Left renal cortex interstitium (tissue), 4 donors: ENCODE data around the gene ARHGAP10. TPM values are rescaled to one million over a fixed set of nuclear protein-coding genes. Genes with fewer than 3 reads are reported as not detected.
"Not testable (repeated sequence)": the region's sequence is repeated elsewhere in the genome, so short reads cannot be mapped to it uniquely, and the experiment has no call there.

ENCODE experiments used
- DNase-seq, 4 donors: peaks; one replicate each; pipeline ENCODE4 v3.0.0-alpha.2; 2013; ENCODE audit warnings: low read depth in 4 of 4, low spot score in 2 of 4, missing footprints in 1 of 4
- polyA plus RNA-seq, 4 donors: library from polyadenylated mRNA; unstranded; fragments of 120-200 nt; gene quantifications; one replicate each; pipeline ENCODE4 v1.2.1, GENCODE V29; 2013; ENCODE audit not compliant: insufficient read length in 4 of 4

The ARHGAP10 gene
- polyA plus RNA-seq, 4 donors = 18.3 to 20.9 (median 19.5) TPM

DNA sequence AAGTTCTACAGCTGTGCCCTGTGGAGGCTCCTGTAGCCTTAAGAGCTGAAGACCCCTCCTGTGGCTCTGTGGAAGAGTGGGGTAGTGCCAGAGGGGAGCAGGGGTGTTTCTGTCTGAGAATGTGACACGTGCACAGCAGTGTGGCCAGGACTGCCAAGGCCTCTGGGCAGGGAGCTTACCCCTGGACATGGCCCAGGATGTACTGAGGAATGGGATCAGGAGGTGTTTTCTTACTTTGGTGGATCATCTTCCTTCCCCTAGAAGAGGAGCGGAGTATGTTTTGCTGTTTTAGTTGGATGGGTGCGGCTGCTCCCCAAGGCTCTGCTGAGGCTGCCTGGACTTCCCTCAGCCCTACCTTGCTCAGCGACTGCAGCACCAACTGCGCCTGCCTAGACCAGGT, 342.6 kb downstream of the ARHGAP10 start:
- no peak for DNase-seq

GRCh38 chr4:148075438-148075837, 343.6 kb downstream of the ARHGAP10 start:
- no peak for DNase-seq

- DNase-seq = no peak
These were observed 345.1 kb downstream of the ARHGAP10 start for GRCh38 chr4:148076964-148077363.

DNA sequence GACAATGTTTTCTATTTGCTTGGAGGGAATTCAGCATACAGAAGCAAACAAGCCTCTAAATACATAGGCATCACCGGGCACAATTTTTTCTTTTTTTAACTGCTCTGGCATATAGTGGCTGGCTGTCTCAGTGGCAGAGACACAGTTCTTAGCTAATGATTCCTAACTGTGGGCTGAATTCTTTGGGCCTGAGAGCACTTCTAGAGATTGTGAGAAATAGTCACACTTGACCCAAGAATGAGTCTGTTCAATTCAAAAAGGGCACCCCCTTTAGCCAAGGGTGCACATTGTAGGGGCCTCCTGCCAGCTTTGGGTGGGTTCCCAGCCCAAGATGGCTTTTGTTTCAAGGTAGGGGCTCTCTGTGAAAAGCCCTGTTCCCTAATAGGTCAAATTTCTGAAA, 345.7 kb downstream of the ARHGAP10 start:
- DNase-seq = no peak

DNA sequence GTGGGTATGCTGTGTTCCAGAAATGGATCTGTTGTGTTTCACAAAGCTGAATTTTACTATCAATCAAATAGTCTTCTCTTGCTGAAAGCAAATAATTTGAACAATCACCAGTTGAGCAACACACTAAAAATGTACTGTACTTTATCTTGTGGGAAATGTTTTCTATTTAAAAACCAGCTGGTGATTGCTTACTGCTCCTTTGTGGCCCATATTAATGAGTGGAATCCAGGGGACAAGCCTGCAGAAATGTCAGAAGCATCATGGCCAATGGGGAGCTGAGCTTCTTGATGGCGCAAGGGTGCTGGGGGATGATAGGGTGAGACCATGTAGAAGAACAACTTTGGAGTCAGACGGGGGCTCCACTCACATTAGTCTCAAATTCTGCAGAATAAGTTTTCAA, 346.2 kb downstream of the ARHGAP10 start:
- DNase-seq = no peak

GRCh38 chr4:148079961-148080360, 348.1 kb downstream of the ARHGAP10 start:
- no peak for DNase-seq

- DNase-seq = no peak
These were observed 349.4 kb downstream of the ARHGAP10 start for GRCh38 chr4:148081267-148081666.

DNA sequence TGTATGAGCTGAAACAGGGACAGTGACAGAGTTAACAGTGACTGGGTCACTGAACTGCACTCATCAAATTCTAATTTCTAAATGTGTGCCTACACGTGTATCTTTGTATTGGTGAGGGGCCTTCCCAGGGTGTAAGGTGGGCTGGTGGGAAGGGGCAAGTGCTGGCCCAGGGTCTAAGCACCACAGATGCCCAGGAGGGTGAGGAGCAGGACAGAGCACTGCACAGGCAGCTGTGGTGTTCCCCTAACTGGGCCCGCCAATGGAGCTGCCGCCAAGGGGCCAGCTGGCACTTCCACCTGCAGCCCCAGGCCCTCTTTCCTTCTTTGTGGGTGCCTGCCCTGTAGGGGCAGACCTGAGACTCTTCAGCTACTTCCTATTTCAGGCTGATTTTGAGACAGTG, 349.9 kb downstream of the ARHGAP10 start:
- no peak for DNase-seq

GRCh38 chr4:148083073-148083472, 351.2 kb downstream of the ARHGAP10 start:
- DNase-seq = not testable (repeated sequence)

GRCh38 chr4:148089624-148090023, 357.7 kb downstream of the ARHGAP10 start:
- DNase-seq = no peak

DNA sequence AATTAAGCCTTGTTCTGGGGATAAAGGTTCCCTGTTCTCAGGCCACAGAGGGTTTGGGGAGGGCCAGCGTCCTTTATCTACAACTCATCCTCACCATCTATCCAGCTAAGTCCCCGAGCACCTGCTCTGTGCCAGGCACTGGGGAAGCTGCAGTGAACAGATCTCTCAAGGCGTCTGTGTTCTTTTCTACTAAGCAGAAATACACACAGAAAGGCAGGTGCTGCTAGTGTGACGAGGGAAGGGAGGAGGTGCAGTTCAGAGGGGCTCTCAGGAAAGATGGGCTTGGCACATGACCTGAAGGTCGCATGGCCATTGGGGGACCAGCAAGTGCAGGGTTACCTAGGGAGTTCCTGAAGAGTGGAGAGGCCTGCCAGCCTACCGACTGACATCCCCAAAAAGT, 358.1 kb downstream of the ARHGAP10 start:
- no peak for DNase-seq

DNA sequence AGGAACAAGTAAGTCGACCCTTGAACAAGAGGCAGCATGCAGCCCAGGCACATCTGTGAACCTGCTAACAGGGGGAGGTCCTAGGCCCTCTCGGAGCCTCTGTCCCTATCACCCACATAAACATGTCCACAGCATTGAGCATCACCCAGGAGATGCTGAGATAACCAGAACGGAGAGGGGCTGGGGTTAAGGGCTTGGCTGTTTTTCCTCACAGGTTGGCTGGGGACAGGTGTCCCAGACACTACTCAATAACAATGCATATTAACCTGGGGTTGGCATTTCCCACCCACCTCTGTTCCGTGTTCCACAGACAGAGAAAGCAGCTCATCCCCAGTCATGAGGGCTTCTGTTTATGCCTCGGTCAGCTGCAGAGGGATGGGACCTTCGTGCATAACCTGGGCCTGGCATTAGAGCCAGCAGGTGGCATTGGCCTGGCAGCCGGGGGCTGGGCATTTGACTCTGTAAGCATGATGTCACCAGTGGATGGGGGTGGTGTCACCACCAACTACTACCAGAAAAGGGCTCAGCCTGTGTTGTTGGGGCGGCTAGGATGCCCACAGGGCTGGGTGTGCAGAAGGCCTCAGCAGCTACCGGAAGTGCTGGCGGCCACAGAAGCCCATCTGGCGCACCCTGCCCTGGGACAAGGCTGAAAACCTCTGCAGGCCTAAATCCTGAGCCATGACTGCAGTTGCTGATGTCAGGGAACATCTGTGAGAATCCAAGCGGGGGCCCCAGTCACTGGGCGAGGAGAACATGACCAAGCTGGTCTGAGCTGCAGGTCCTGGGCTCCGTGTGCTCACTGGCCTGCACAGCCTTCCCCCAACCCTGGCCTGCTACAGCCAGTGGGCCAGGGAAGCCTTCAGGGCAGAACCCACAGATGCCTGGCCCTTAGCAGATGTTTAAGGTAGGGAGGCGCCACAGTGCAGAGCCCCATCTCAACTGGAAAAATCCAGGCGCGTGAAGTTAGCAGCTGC, 358.9 kb downstream of the ARHGAP10 start:
- no peak for DNase-seq

DNA sequence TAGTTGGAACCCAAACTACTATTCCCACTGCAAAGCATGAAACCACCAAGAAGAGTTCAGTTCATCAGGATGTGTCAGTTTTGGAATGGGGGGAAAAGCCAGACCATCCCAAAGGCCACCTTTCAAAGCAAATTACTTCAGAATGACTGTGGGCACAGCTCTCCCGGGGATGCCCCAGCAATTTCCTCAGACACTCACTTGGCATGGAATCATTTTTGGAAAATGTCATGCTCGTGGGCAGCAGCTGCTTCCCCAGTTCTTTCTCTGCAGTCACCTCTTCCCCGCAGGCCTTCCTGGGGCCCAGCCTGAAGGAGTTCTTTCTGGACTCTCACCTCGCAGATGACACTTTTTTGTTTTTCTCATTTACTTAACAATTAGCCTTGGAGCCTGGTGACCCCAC, 360.0 kb downstream of the ARHGAP10 start:
- no peak for DNase-seq

DNA sequence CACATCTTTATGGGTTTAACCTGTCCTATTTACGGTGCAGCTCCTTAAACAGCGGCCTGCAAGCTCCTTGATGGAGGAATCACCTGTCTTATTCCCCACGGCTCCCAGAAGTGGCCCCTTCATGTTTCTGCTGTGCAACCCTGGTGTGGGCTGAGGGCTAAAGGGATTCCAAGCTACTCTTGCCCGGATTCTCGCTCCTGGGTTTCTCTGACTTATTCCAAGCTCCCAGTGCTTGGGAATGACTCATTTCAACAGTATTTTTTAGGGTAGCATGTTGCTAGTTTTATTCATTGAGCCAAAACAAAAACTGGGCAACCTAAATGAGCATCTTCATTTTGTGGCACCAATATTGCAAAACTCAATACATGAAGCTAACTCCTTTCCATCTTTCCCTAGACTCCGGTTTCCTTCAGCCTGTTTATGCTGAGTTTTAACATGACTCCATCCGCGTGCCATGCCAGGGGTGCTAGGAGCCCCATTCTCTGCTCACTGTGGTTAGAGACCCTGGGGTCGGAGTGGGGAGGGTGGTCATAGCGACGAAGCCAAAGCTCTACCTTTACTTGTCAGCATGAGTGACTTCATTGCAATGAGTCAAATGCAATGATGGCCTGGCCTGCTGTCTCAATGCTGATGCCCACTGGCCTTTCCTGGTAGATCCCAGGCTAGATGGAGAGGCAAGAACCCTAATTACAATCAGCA, 360.6 kb downstream of the ARHGAP10 start:
- no peak for DNase-seq

DNA sequence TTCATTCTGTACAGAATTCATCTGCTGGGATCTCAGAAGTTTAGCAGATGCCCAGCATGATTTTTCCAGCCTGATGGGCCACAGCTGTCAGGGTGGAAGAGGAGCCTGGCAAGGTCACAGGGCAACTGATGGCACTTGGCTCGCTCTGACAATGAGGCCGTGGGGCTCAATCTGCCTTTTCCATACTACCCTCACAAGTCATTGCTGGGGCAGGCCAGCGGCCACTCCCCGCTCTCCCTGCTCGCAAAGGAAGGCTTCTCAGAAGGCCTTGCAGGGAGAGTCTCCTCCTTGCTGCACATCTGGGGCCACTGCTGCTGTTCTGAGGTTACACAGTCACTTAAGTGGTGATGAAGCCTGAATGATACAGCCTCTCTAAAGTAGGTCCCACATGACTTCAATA, 361.2 kb downstream of the ARHGAP10 start:
- DNase-seq = no peak

DNA sequence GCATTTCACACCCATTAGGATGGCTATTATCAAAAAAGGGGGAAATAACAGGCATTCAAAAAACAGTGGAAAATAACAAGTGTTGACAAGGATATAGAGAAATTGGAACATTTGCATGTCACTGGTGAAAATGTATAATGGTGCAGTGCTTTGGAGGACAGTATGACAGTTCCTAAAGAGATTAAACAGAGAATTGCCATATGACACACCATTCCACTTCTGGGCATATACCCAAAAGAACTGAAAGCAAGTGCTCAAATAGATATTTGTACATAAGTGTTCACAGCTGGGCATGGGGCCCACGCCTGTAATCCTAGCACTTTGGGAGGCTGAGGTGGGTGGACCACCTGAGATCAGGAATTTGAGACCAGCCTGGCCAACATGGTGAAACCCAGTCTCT, 362.3 kb downstream of the ARHGAP10 start:
- DNase-seq = no peak

- no peak for DNase-seq
These were observed 363.5 kb downstream of the ARHGAP10 start for GRCh38 chr4:148095346-148095923.

DNA sequence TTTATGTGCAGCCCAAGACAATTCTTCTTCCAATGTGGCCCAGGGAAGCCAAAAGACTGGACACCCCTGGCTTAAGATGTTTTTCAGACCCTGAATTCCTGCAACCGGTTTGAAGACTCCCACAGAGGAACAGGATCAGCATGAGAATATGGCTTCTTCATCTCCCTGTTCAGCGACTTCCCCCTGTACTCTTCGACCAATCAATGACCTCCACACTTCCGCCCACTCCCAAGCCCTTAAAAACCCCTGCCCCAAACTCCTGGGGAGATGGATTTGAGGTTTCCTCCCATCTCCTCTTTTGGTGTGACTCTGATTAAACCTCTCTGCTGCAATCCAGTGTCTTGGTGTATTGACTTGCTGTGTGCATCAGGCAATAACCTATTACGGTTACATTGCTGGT, 365.9 kb downstream of the ARHGAP10 start:
- DNase-seq = no peak

DNA sequence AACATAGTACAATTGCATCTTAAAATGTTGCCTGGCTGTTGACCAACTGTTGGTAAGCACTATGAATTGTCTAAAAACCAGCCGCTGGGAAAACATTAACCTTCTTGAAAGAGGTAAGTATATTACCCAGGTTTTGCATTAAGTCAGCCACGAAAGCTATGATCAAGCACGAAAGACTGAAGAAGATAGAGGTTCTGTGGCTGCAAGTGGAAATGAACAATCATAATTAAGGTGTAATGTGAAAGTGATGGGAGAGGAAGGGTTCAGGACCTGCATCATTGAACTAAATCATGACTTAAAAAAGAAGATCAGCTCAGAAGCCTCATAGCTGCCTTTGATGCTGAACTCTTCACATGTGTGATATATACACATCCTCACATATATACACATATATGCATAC, 369.3 kb downstream of the ARHGAP10 start:
- no peak for DNase-seq

GRCh38 chr4:148101790-148102189, 369.9 kb downstream of the ARHGAP10 start:
- DNase-seq = no peak

DNA sequence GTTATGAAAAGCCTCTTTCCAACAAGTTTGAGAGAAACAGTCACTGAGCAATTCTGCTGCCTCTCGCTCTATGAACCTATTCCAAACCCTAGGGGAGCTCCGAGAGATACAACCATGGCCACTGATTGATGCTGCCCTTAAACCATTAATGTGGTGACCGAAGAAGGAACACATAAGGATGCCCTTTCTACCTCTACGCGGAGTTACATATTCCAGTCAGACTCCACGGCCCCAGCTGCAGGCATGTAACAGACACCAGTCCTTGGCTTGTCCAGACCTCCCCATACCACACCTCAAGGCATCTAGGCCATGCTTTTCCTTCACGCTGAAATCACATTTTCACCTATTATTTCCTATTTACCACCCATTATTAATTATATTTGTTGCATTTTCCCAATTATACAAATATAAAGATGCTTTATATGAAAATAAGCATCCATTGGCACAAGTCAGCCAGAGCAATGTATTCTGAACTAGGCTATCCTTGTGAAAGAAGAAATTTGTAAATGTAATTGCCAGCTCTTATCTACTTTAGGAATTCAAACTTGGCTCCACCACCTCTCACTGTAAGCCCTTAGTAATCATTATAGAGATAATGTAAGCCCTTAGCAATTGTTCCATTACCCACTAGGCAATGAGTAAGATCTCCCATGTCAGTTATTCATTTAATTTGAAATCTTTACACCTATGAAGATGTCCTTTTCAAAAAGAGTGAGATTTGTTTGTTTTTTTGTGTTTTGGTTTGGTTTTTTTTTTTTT, 371.9 kb downstream of the ARHGAP10 start:
- DNase-seq = no peak
